HEK293T (cell line): Measurements from ENCODE around the gene MMP2.

Experiments
- ARNT ChIP-seq: fragments of 450-650 bp; IDR thresholded peaks from 2 replicates; pipeline ENCODE4 v1.6.1; 2017; ENCODE audit warnings: mild to moderate bottlenecking
- BHLHE40 ChIP-seq: fragments of 450-650 bp; IDR thresholded peaks from 2 replicates; pipeline ENCODE4 v1.6.1; 2016; ENCODE audit warnings: mild to moderate bottlenecking, moderate library complexity, borderline replicate concordance
- CTBP1 ChIP-seq: fragments of 450-650 bp; IDR thresholded peaks from 2 replicates; pipeline ENCODE4 v1.6.1; 2016; ENCODE audit warnings: borderline replicate concordance
- ELF4 ChIP-seq: fragments of 450-650 bp; IDR thresholded peaks from 2 replicates; pipeline ENCODE4 v1.6.1; 2017; ENCODE audit warnings: antibody characterized with exemption
- FOXA1 ChIP-seq: fragments of 450-650 bp; IDR thresholded peaks from 2 replicates; pipeline ENCODE4 v1.6.1; 2016; ENCODE audit warnings: mild to moderate bottlenecking
- FOXK2 ChIP-seq: fragments of 450-650 bp; IDR thresholded peaks from 2 replicates; pipeline ENCODE4 v1.6.1; 2016; ENCODE audit warnings: mild to moderate bottlenecking
- FOXM1 ChIP-seq: fragments of 450-650 bp; IDR thresholded peaks from 2 replicates; pipeline ENCODE4 v1.6.1; 2017; ENCODE audit warnings: mild to moderate bottlenecking, borderline replicate concordance
- HDGF ChIP-seq: fragments of 450-650 bp; IDR thresholded peaks from 2 replicates; pipeline ENCODE4 v1.6.1; 2017; ENCODE audit warnings: antibody characterized with exemption, borderline replicate concordance
- L3MBTL2 ChIP-seq: fragments of 450-650 bp; conservative IDR thresholded peaks from 2 replicates; pipeline ENCODE4 v1.6.1; 2016; ENCODE audit warnings: mild to moderate bottlenecking
- SP1 ChIP-seq: fragments of 450-650 bp; IDR thresholded peaks from 2 replicates; pipeline ENCODE4 v1.6.1; 2017
- SUZ12 ChIP-seq: fragments of 450-650 bp; IDR thresholded peaks from 2 replicates; pipeline ENCODE4 v1.6.1; 2016; ENCODE audit warnings: mild to moderate bottlenecking
- TARDBP ChIP-seq: fragments of 450-650 bp; IDR thresholded peaks from 2 replicates; pipeline ENCODE4 v1.6.1; 2016
- ZNF384 ChIP-seq: fragments of 450-650 bp; IDR thresholded peaks from 2 replicates; pipeline ENCODE4 v1.6.1; 2016

GRCh38 chr16:55470533-55471371, 8.2 kb upstream of the MMP2 start:
- TF ChIP-seq ELF4 = no peak
- no peak for TF ChIP-seq HDGF
- TF ChIP-seq CTBP1 = no peak
- no peak for TF ChIP-seq FOXM1
- TF ChIP-seq ARNT = no peak
- no peak for TF ChIP-seq SP1
- TF ChIP-seq L3MBTL2 = no peak; the same call in 1 of the 2 replicates
- no peak for TF ChIP-seq SUZ12
- TF ChIP-seq BHLHE40 = no peak
- no peak for TF ChIP-seq TARDBP
- no peak for TF ChIP-seq FOXK2
- TF ChIP-seq ZNF384 = no peak
- no peak for TF ChIP-seq FOXA1
